Left hindlimb (tissue), 1 donor: ENCODE results near the gene KLRF2.
"Not testable (repeated sequence)": the region's sequence is repeated elsewhere in the genome, so short reads cannot be mapped to it uniquely, and the experiment has no call there.

ENCODE experiments used
- DNase-seq: peaks from one replicate; pipeline ENCODE4 v3.0.0-alpha.2; 2018

Gene KLRF2, protein sequence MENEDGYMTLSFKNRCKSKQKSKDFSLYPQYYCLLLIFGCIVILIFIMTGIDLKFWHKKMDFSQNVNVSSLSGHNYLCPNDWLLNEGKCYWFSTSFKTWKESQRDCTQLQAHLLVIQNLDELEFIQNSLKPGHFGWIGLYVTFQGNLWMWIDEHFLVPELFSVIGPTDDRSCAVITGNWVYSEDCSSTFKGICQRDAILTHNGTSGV

GRCh38 chr12:9881246-9881645 lies at the start of gene KLRF2:
Gene KLRF2 (plus strand): TSS chr12:9881489. CDS start chr12:9881596, 107 bp downstream.
- no peak for DNase-seq

- DNase-seq, result no peak
Observed at GRCh38 chr12:9831720-9832119, 49.6 kb upstream of the KLRF2 start.

DNA sequence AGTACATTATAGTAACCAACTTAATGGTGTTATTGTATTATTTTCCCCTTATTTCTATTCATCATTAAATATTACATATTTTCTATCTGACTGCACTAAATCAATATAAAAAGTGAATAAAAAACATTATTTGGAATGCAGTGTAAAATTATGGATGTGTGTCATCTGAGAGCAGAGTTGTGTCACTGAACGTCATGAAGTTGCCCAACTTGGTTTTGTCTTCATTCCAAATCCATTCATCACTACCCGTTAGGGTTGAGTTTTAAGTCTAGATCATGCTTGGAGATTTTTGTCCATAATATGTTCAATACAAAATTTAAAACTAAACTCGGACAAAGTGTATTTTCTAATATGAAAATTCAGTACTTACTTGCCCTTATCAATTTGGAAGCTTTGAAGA lies 37.9 kb upstream of the KLRF2 start:
- DNase-seq, result no peak

- no peak for DNase-seq
Observed at GRCh38 chr12:9848899-9849298, 32.4 kb upstream of the KLRF2 start.

GRCh38 chr12:9851050-9851449 lies 30.2 kb upstream of the KLRF2 start:
- DNase-seq, result no peak

- no peak for DNase-seq
Observed at GRCh38 chr12:9851927-9852326, 29.4 kb upstream of the KLRF2 start.

- DNase-seq, result no peak
Observed at GRCh38 chr12:9856151-9856550, 25.1 kb upstream of the KLRF2 start.

- DNase-seq, result no peak
Observed at GRCh38 chr12:9856894-9857293, 24.4 kb upstream of the KLRF2 start.

GRCh38 chr12:9858135-9858534 lies 23.2 kb upstream of the KLRF2 start:
- no peak for DNase-seq

DNA sequence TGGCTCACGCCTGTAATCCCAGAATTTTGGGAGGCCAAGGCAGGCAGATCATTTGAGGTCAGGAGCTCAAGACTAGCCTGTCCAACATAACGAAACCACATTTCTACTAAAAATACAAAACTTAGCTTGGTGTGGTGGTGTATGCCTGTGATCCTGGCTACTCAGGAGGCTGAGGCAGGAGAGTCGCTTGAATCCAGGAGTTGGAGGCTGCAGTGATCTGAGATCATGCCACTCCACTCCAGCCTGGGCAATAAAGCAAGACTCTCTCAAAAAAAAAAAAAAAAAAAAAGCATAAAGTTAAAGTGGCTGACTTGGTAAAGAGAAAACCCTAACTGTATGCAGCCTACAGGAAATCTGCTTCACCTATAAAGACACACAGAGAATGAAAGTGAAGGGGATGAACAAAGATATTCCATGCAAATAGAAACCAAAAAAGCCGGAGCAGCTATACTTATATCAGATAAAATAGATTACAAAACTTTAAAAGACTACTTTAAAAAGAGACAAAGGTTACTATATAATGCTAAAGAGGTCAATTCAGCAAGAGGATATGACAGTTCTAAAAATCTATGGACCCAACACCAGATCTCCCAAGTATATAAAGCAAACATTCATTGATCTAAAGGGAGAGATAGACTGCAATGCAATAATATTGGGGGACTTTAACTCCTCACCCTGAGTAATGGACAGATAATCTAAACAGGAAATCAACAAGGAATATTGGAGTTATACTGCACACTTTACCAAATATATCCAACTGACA lies 16.2 kb upstream of the KLRF2 start:
- no peak for DNase-seq

DNA sequence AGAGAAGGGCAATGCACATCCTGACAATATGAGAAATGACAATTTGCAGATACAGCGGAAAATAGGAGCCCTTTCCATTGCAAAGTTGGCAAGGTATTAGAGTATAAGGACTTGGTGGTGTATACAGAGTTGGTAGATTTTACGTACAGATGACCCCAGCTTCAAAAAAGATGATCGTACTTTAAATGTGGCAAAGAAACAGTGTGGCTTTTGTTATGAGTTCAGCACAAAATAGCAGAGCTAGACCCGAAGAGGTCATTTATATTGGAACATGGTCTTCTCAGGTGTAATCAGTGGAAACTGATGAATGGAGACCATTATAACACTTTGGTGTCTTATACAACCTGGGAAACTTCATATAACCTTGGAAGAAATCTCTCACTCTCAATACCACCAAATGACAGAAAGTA lies 14.4 kb upstream of the KLRF2 start:
- no peak for DNase-seq

GRCh38 chr12:9867531-9867930 lies 13.8 kb upstream of the KLRF2 start:
- DNase-seq, result no peak

- DNase-seq, result no peak
Observed at GRCh38 chr12:9868311-9868801, 12.9 kb upstream of the KLRF2 start.

DNA sequence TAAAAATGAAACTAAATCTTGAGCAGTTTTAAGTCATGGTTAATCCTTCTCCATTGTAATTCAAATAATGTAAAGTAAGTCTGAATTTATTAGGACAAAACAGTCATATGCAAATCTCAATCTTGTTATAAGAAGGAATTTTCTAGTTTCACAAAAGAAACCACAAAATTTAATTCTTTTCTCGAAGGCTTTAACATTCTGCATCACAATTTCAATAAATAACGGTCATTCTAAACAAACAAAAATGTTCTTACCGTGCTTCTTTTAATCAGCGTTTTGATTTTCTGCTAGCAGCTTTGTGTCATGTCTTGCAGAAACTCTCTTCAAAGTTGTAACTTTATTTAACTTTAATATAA lies 12.4 kb upstream of the KLRF2 start:
- DNase-seq, result no peak

- DNase-seq, result no peak
Observed at GRCh38 chr12:9869307-9870161, 11.8 kb upstream of the KLRF2 start, which contains the start of gene CLEC2B. Gene CLEC2B (minus strand): TSS chr12:9869354.

DNA sequence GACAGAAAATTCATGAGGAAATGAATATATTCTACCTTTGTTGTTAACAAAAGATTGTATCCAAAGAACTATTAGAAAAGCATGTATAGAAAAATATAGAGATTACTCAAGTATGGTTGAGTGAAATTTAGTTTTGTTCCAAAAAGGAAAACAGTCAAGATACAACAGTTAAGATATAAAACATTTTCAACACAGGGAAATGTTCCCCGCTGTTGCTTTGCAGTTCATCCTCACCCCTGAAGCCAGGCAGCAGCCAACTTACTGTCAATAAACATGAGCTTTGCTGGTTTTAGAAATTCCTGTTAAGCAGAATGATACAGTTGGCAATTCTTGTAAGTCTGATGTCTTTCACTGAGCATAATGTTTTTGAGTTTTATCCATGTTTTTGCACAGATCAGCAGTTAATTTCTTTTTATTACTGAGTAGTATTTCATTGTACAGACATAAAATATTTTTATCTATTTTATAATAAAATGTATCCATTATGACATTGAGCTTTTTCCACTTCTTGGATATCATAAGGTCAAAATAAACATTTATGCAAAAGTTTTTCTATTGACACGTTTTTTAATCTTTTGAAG lies 10.9 kb upstream of the KLRF2 start:
- no peak for DNase-seq

DNA sequence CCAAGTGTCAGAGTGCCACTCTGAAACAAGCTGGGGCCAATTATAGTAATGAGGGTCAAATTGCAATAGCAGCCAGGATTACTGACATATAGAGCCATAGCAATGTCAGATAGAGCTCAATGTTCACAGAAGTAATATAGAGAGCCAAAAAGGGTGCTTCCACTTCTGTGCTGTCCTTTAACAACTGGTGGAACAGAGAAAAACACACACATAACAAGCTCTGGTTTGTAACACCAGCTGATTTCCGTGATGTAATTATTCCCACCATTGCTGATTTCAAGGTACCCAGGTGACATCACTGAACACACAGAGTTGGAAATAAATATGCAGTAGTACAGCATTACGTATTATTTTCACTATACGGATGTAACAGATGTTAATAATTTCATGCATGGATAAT lies 9.1 kb upstream of the KLRF2 start:
- DNase-seq, result no peak

DNA sequence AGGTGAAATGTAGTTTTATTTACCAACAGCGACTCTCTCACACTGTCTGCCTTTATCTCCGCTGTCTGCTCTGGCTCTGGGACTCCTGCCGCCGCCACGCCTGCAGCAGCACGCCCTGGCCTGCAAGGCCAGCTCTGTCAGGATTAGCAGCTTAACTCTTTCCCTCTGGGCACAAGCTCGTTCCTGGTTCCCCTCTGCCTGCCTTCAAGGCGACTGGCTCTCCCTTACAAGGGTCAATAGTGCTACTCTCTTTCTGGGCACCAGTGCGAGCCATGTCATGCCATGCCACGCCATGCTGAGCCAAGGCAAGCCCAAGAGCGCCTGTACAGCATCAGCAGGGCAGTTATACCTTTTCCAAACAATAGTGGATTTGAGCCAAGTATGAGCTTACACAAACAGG lies 8.5 kb upstream of the KLRF2 start:
- DNase-seq, result peak; percentile 31

DNA sequence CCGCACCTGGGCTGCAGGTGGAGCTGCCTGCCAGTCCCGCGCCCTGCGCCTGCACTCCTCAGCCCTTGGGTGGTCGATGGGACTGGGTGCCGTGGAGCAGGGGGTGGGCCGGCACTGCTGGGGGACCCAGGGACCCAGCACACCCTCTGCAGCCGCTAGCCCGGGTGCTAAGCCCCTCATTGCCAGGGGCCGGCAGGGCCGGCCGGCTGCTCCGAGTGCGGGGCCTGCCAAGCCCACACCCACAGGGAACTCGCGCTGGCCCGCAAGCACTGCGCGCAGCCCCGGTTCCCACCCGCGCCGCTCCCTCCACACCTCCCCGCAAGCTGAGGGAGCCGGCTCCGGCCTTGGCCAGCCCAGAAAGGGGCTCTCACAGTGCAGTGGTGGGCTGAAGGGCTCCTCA lies 5.2 kb upstream of the KLRF2 start:
- not testable (repeated sequence) for DNase-seq

DNA sequence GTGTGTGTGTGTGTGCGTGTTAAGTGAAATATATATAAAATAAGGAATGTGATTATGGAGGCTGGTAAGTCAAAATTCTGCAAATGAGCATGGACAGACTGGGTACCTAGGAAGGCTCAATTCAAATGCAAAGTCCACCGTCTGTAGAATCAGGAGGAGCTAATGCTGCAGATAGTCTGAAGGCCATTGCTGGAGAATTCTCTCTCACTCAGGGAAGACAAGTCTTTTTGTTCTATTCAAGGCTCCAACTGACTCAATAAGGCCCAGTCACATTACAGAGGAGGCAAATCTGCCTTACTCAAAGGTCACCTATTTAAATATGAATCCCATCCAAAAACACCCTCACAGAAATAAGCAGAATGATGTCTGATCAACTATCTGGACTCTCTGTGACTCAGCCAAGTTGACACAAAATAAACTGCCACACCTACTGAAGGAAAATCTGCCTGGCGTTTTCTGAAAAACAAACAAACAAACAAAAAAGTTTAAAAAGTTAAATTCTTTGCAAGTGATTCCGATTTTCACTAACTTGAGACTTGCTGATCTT lies 684 bp upstream of the KLRF2 start:
- no peak for DNase-seq

GRCh38 chr12:9881988-9882387 lies 699 bp downstream of the KLRF2 start:
- DNase-seq, result no peak

DNA sequence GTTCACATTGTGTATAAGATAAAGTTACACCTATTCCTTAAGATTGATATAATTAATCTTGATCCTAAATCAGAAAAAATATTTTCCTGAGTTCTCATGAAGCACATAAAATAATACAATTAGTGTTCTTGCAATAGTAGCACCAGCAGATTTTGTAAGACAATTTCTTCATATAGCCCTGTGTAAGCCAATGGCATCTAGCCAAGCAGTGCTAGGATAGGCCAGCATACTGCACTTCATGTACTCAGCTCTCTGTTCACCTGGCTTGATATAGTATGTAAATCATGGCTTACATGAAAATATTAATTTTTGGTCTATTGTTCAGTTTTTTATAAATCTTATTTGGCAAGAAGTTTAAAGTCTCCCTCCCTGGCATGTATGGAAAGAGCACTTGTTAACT lies 1.9 kb downstream of the KLRF2 start:
- no peak for DNase-seq
